Loucy (cell line): ENCODE measurements around the gene ARHGAP4.

Experiments used
- H2AFZ ChIP-seq: fragments of 200-600 bp; sonication (generic); 2 replicates; pipeline ENCODE4 v1.6.0; 2016; ENCODE audit warnings: antibody characterized with exemption, mild to moderate bottlenecking, low read length, moderate library complexity
- H3F3A ChIP-seq: fragments of 200-600 bp; 2 replicates; pipeline ENCODE4 v1.6.0; 2016; ENCODE audit warnings: antibody characterized with exemption, low read depth, mild to moderate bottlenecking
- H3K27me3 ChIP-seq: fragments of 200-600 bp; sonication (generic); 2 replicates; pipeline ENCODE4 v1.6.1; 2014; ENCODE audit warnings: low read length, mild to moderate bottlenecking; ENCODE audit not compliant: insufficient read depth, poor library complexity, severe bottlenecking
- H3K36me3 ChIP-seq: fragments of 200-600 bp; sonication (generic); 2 replicates; pipeline ENCODE4 v1.6.1; 2016; ENCODE audit warnings: low read length; ENCODE audit not compliant: insufficient read depth
- H3K4me1 ChIP-seq: fragments of 200-600 bp; sonication (generic); 2 replicates; pipeline ENCODE4 v1.5.1; 2014; ENCODE audit warnings: low read length, mild to moderate bottlenecking; ENCODE audit not compliant: insufficient read depth, poor library complexity, severe bottlenecking
- H3K4me2 ChIP-seq: fragments of 200-600 bp; sonication (generic); 2 replicates; pipeline ENCODE4 v1.6.0; 2014; ENCODE audit warnings: antibody characterized with exemption, low read length, low read depth, mild to moderate bottlenecking; ENCODE audit not compliant: poor library complexity, severe bottlenecking
- H3K4me3 ChIP-seq: fragments of 200-600 bp; sonication (generic); 2 replicates; pipeline ENCODE4 v1.5.1; 2014; ENCODE audit warnings: low read length, mild to moderate bottlenecking, mixed read lengths; ENCODE audit not compliant: poor library complexity, severe bottlenecking
- H3K79me2 ChIP-seq: fragments of 200-600 bp; sonication (generic); 2 replicates; pipeline ENCODE4 v1.6.1; 2014; ENCODE audit warnings: low read length; ENCODE audit not compliant: insufficient read depth
- H3K9ac ChIP-seq: fragments of 200-600 bp; sonication (generic); 2 replicates; pipeline ENCODE4 v1.6.0; 2014; ENCODE audit warnings: mild to moderate bottlenecking, low read depth, low read length, moderate library complexity; ENCODE audit not compliant: poor library complexity, severe bottlenecking
- H3K9me2 ChIP-seq: fragments of 200-600 bp; sonication (generic); replicated peaks from 2 replicates; pipeline ENCODE4 v1.6.1; 2016; ENCODE audit warnings: low read depth, low read length, mixed read lengths
- H3K9me3 ChIP-seq: fragments of 200-600 bp; sonication (generic); 2 replicates; pipeline ENCODE4 v1.6.1; 2014; ENCODE audit warnings: mild to moderate bottlenecking, antibody characterized with exemption, low read length, low read depth; ENCODE audit not compliant: insufficient read depth
- H4K20me1 ChIP-seq: fragments of 200-600 bp; sonication (generic); 2 replicates; pipeline ENCODE4 v1.6.0; 2014; ENCODE audit warnings: antibody characterized with exemption, low read length, mild to moderate bottlenecking; ENCODE audit not compliant: insufficient read depth, poor library complexity, severe bottlenecking
- EZH2phosphoT487 ChIP-seq: fragments of 200-600 bp; IDR thresholded peaks from 2 replicates; pipeline ENCODE4 v1.6.1; 2018; ENCODE audit warnings: antibody characterized with exemption, mild to moderate bottlenecking, moderate library complexity, borderline replicate concordance
- TF ChIP-seq, protein P1 (sequence below): fragments of 200-600 bp; sonication (generic); conservative IDR thresholded peaks from 2 replicates; pipeline ENCODE4 v1.5.1; 2014; ENCODE audit warnings: mild to moderate bottlenecking, antibody characterized with exemption, low read length

ARHGAP4 gene

GRCh38 chrX:153969125-153969903 lies 43.2 kb upstream of the ARHGAP4 start:
- H3K9me2 ChIP-seq: no peaks in the 10 kb centered on the region
- H3K4me2 ChIP-seq: peak overlapping the region; percentile 97
- H3F3A ChIP-seq: peaks cover 10% of the 10 kb centered on the region; the same call in 1 of the 2 replicates
- TF ChIP-seq EZH2phosphoT487: no peak
- TF ChIP-seq, protein P1, sequence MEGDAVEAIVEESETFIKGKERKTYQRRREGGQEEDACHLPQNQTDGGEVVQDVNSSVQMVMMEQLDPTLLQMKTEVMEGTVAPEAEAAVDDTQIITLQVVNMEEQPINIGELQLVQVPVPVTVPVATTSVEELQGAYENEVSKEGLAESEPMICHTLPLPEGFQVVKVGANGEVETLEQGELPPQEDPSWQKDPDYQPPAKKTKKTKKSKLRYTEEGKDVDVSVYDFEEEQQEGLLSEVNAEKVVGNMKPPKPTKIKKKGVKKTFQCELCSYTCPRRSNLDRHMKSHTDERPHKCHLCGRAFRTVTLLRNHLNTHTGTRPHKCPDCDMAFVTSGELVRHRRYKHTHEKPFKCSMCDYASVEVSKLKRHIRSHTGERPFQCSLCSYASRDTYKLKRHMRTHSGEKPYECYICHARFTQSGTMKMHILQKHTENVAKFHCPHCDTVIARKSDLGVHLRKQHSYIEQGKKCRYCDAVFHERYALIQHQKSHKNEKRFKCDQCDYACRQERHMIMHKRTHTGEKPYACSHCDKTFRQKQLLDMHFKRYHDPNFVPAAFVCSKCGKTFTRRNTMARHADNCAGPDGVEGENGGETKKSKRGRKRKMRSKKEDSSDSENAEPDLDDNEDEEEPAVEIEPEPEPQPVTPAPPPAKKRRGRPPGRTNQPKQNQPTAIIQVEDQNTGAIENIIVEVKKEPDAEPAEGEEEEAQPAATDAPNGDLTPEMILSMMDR: no peak
- H4K20me1 ChIP-seq: peaks cover 57% of the 10 kb centered on the region
- H3K9me3 ChIP-seq: no peaks in the 10 kb centered on the region
- H3K9ac ChIP-seq: peak overlapping the region; percentile 100
- peaks cover 81% of the 10 kb centered on the region for H3K79me2 ChIP-seq
- H2AFZ ChIP-seq: no peak overlapping the region
- peaks cover 25% of the 10 kb centered on the region for H3K4me1 ChIP-seq
- peak overlapping the region; percentile 96 for H3K4me3 ChIP-seq
- peaks cover 3% of the 10 kb centered on the region; the same call in 1 of the 2 replicates for H3K36me3 ChIP-seq
- H3K27me3 ChIP-seq: peaks cover 6% of the 10 kb centered on the region

DNA sequence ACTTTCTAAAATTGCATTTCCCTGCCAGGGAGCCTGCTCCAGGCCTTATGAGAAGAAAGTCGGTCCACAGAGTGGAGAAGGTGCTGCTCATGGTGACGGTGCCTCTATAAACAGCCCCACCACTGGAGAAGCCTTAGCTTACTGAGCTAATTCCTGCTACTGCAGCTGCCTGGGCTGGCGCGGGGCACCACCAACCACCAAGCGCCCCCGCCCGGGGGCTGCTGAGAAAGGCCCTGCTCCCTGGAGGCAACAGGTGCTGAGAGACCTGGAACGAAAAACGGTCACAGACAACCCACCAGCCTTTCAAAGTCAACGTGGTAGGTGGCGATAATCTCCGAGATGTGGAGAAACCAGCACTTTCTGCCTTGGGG lies 42.7 kb upstream of the ARHGAP4 start:
- H3K36me3 ChIP-seq: peaks cover 9% of the 10 kb centered on the region; the same call in 1 of the 2 replicates
- H3K4me1 ChIP-seq: peaks cover 20% of the 10 kb centered on the region
- peaks cover 10% of the 10 kb centered on the region; the same call in 1 of the 2 replicates for H3F3A ChIP-seq
- H3K79me2 ChIP-seq: peaks cover 81% of the 10 kb centered on the region
- peak overlapping the region; percentile 96 for H3K4me3 ChIP-seq
- peaks cover 62% of the 10 kb centered on the region for H4K20me1 ChIP-seq
- no peak overlapping the region for H2AFZ ChIP-seq
- peaks cover 6% of the 10 kb centered on the region for H3K27me3 ChIP-seq
- no peaks in the 10 kb centered on the region for H3K9me2 ChIP-seq
- peak overlapping the region; percentile 97 for H3K4me2 ChIP-seq
- no peaks in the 10 kb centered on the region for H3K9me3 ChIP-seq
- TF ChIP-seq EZH2phosphoT487: no peak
- TF ChIP-seq, protein P1: peak; percentile 37; the same call in 1 of the 2 replicates
- peak overlapping the region; percentile 100 for H3K9ac ChIP-seq

GRCh38 chrX:153968255-153968654 lies 42.2 kb upstream of the ARHGAP4 start:
- H3K9ac ChIP-seq: peak overlapping the region; percentile 100
- H3K4me2 ChIP-seq: peak overlapping the region; percentile 97
- H2AFZ ChIP-seq: no peak overlapping the region
- TF ChIP-seq, protein P1: no peak
- TF ChIP-seq EZH2phosphoT487: no peak
- no peaks in the 10 kb centered on the region for H3K9me2 ChIP-seq
- H4K20me1 ChIP-seq: peaks cover 67% of the 10 kb centered on the region
- peaks cover 13% of the 10 kb centered on the region; the same call in 1 of the 2 replicates for H3K36me3 ChIP-seq
- no peaks in the 10 kb centered on the region for H3K9me3 ChIP-seq
- H3F3A ChIP-seq: peaks cover 10% of the 10 kb centered on the region; the same call in 1 of the 2 replicates
- H3K4me1 ChIP-seq: peaks cover 15% of the 10 kb centered on the region
- peaks cover 81% of the 10 kb centered on the region for H3K79me2 ChIP-seq
- peak overlapping the region; percentile 96 for H3K4me3 ChIP-seq
- H3K27me3 ChIP-seq: peaks cover 6% of the 10 kb centered on the region
